SKM-1 treated with dmso at 0.1 percent for 144 hours (cell line): ENCODE data around the gene TMEM63A.
"Not testable (repeated sequence)": the region's sequence is repeated elsewhere in the genome, so short reads cannot be mapped to it uniquely, and the experiment has no call there.

Source experiments
- DNase-seq: peaks from one replicate; lab custom pipeline; 2025; ENCODE audit not compliant: unreplicated experiment; lab: John Stamatoyannopoulos, UW

Gene TMEM63A

GRCh38 chr1:225823811-225824261, 58.3 kb downstream of the TMEM63A start:
- no peak for DNase-seq

GRCh38 chr1:225822655-225823403, 59.4 kb downstream of the TMEM63A start:
- no peak for DNase-seq

DNA sequence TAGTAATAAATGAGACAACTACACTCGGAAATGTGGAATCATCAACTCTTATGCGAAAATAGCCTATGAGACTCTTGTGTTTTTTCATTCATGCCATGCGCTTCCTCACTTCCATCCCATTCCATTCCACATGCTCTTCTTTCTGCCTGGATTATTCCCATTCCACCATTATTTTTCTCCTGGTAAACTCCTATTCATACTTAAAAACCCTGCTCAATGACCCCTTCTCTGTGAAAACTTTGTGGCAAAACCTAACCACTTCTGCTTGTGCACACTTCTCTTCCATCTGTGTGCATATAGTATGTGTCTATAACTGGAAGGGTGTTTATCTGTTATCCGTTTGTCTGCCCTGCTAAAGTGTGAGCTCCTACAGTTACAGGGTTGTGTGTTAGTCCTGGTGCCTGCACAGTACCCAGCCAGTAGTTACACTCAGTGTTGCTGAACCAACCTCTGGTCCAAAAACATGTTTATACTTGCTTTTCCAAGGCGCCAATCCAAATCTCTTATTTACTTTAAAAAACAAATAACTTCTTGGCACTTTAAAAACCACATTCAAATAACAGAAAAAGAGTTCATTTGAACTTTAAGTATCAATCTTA, 61.6 kb downstream of the TMEM63A start:
- DNase-seq = no peak

DNA sequence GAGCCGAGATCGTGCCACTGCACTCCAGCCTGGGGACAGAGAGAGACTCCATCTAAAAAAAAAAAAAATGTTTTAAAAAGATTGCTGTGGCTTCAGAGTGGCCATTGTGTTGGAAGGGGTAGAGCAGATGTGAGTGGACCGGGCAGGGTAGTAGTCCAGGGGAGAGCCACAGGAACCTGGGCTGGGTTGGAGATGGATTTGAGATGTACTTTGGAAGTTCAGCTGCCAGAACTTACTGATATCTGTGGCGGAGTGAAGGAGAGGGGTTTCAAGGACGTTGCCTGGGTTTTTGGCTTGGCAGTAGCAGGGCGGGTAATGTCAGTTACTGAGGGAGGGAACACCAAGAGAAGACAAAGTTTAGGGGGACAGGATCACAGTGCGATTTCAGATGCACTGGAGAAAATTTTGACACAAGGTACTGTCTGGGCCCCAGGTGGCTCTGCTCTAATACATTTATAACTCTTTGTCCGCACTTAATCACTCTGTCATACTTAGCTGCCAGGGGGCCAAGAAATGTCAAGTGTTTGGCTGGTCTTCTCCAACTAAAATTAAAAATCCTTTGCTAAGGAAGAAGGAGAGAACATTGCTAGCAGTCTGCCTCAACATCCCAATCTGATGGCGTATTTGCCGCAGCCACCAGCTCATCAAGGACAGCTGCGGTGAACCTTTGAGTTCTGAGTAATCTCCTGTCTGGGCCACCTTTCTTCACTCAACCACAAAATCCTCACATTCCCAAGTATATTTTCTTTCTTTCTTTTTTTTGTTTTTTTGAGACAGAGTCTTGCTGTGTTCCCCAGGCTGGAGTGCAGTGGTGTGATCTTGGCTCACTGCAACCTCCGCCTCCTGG, 62.6 kb downstream of the TMEM63A start:
- no peak for DNase-seq

- no peak for DNase-seq
Observed at GRCh38 chr1:225818229-225818628, 64.0 kb downstream of the TMEM63A start.

- DNase-seq = no peak
Observed at GRCh38 chr1:225817611-225818061, 64.5 kb downstream of the TMEM63A start.

DNA sequence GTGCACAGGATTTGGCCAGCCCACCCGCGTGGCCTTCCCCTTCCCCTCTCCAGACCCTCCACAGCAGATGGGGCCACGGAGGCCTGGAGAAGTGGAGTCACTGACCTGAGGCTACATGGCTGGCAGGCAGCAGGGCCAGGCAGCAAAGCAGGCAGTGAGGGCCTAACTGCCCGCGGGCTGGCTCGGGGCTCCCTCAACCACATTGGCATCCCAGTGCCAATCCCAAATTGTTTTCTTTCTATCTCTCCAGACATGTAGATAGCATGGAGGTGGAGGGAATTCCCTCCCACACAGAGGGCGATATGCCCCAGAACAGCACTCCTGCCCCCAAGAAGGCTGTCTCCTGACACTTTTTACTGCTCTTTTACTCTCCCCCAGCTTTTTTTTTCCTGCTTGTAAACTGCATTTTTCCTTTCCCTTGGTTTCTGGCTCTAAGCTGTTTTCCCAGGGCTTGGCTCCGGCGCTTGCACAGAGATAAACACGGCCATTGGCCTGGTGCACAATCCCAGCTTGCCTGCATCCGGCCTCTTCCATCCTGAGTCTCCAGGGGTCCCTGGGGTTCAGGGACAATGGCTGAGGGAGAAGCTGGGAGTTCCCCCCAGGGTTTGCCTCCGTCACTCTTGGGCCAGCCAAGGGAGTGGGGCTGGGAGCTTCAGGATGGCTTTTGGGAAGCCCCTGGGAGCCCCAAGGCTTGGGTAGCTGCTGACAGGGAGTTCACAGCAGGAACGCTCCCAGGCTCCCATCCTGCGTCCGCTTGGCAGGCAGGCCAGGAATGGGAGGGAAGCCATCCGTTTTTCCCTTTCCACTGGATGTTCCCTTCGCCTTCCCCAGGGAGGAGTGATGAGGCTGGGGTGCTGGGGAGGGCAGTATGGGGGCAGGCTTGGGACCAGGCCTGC, 65.3 kb downstream of the TMEM63A start:
- DNase-seq = no peak

- DNase-seq = no peak
Observed at GRCh38 chr1:225815526-225816178, 66.5 kb downstream of the TMEM63A start.

GRCh38 chr1:225815090-225815489, 67.1 kb downstream of the TMEM63A start:
- DNase-seq = not testable (repeated sequence)

GRCh38 chr1:225814381-225814780, 67.8 kb downstream of the TMEM63A start:
- DNase-seq = no peak

DNA sequence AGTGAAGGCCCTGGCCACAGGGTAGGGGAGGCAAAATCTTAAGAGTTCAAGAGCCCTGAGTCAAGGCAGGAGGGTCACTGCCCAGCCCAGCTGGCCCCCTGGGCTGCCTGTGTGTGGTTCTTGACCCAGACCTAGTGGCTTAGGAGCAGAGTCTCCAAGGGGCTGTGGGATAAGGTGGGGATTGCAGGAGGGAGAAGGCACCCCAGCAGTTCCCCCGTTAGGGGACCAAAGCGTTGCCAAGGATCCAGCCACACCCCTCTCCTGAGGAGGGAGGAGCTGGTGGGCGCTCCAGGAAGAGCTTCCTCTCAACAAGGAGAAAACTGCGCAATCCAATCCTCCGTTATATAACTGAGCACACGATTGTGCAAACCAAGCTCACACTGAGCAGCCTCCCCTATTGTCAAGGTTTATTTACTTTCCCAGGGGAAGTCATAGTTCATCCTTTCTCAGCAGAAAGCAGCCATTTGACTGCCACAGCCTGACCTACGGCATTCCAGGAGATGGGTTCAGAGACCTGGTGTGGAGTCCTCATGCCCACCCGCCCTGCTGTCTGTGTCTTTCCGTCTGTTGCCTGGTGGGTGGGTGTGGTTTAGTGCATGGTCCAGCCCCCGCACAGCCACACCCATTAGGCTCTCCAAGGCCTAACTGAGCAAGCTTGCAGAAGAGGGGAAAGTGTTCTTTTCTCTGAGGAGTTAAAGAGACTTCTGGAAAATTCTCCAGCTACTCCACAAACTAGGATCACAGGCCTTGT, 68.8 kb downstream of the TMEM63A start:
- DNase-seq = peak; percentile 91

- DNase-seq = no peak
Observed at GRCh38 chr1:225812488-225813213, 69.5 kb downstream of the TMEM63A start.

- DNase-seq = no peak
Observed at GRCh38 chr1:225811622-225812487, 70.3 kb downstream of the TMEM63A start.

DNA sequence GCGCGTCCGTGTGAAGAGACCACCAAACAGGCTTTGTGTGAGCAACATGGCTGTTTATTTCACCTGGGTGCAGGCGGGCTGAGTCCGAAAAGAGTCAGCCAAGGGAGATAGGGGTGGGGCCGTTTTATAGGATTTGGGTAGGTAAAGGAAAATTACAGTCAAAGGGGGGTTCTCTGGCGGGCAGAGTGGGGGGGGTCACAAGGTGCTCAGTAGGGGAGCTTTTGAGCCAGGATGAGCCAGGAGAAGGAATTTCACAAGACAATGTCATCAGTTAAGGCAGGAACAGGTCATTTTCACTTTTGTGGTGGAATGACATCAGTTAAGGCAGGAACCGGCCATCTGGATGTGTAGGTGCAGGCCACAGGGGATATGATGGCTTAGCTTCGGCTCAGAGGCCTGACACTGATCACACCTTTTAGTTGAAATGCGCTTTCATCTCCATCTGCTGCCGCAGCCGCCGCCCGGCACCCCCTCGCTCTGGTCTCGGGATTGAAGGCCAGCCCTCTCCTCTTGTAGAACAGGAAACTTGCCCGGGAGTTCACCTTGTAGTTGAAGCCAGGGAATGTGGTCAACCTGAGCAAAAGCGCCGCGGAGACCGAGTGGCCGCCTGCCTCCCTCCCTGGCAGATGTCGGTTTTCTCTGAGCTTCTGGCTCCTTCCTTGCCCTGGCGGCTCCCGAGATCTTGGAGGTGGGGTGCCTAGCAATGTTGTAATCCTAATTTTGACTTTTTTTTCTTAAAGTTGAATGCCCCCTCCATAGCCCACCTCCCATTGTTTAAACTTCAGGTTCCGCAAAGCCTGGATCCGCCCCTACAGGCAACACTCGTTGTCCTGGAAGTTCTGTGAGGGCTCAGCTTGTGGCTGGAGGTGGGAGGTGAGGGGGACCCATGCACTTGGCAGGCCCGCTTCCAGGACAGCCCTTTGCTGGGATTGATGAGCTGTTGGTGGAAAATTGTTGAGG, 71.3 kb downstream of the TMEM63A start:
- DNase-seq = not testable (repeated sequence)

GRCh38 chr1:225809842-225810578, 72.2 kb downstream of the TMEM63A start, which contains the start of gene EPHX1:
Gene EPHX1, plus strand, starts transcription at chr1:225810124. Its CDS starts 18,606 bp downstream, at chr1:225828730.
- DNase-seq = peak; percentile 89

DNA sequence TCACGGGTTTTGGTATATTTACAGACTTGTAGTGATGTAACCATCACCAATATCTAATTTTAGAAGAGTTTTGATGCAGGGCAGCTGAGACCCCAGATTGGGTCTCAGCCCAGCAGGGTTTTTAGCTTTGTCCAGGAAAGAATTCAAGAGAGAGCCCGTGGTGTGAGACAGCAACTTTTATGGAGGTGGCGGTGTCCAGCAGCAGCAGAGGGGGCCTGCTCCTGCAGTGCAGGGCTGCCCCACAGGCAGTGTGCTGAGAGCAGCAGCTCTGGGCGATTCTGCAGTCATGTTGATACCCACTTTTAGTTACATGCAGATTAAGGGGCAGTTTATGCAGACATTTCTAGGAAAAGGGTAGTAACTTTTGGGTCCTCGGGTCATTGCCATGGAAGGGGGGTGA, 74.0 kb downstream of the TMEM63A start:
- DNase-seq = no peak
